GM18868 (cell line): ENCODE results near the gene STOML1.

ENCODE experiments used
- ATAC-seq: cut with Tn5 transposase; IDR thresholded peaks from one replicate; pipeline ENCODE4 v1.9.1; 2021; ENCODE audit warnings: mild to moderate bottlenecking, moderate library complexity; ENCODE audit not compliant: unreplicated experiment

STOML1 gene, protein sequence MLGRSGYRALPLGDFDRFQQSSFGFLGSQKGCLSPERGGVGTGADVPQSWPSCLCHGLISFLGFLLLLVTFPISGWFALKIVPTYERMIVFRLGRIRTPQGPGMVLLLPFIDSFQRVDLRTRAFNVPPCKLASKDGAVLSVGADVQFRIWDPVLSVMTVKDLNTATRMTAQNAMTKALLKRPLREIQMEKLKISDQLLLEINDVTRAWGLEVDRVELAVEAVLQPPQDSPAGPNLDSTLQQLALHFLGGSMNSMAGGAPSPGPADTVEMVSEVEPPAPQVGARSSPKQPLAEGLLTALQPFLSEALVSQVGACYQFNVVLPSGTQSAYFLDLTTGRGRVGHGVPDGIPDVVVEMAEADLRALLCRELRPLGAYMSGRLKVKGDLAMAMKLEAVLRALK

DNA sequence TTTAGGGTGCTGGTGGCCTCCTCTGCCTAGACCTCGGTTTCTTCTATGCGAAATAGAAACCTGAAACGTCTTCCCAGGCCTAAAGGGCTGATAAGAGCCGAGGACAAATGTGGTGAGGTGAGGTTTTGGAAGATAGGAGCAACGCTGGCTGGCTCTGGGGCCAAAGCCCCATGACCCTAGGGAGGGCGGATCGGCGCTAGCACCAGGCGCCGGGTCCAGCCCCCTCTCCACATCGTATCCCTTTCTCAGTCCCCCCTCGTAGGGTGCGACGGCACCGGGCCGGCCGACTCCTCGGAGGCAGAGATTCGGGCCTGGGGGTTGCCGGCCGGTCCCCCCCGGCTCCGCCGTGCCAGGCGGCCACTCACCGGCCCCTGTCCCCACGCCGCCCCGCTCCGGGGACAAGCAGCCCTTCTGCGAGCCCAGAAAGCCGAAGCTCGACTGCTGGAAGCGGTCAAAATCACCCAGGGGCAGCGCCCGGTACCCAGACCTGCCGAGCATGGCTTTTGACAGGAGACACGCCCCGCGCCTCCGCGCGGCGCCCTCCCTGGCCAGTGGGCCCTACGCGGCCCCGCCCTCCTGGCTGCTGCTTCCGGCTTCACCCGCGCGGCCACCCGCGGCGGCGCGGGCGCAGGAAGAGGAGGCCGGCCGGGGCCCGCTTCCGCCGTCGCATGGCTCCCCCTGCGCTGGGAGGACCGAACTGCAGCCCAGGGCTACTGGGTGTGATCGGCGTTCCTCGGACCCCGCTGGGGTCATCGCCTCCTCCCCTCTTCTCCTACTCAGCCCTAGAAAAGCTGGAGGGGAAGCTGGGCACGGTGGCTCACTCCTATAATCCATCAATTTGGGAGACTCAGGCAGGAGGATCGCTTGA, at the start of gene STOML1:
STOML1 (minus strand) TSS at position 570 of the 868 bp plus-strand sequence; CDS start at position 498, 72 bp downstream.
- ATAC-seq, result peak; percentile 59

DNA sequence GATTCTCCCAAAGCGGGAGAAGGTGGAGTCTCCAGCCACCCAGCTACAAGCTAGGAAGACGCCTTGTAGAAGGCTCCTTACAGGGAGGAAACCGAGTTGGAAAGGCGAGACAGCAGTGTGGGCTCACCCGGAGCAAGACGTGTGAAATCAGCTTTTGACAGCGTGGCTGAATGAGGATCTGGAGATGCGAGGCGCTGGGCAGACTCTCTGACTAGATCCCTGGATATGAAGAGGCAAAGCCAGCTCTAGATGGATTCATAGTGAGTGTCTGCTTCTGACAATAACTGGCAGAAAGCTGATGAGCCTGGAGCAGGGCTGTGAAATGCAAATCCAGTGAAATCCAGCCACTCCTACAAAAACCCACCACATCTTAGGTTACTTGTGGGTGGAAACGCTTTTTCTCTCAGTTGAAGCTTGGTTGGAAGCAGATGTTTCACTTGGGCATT, 49.2 kb upstream of the STOML1 start:
- no peak for ATAC-seq

DNA sequence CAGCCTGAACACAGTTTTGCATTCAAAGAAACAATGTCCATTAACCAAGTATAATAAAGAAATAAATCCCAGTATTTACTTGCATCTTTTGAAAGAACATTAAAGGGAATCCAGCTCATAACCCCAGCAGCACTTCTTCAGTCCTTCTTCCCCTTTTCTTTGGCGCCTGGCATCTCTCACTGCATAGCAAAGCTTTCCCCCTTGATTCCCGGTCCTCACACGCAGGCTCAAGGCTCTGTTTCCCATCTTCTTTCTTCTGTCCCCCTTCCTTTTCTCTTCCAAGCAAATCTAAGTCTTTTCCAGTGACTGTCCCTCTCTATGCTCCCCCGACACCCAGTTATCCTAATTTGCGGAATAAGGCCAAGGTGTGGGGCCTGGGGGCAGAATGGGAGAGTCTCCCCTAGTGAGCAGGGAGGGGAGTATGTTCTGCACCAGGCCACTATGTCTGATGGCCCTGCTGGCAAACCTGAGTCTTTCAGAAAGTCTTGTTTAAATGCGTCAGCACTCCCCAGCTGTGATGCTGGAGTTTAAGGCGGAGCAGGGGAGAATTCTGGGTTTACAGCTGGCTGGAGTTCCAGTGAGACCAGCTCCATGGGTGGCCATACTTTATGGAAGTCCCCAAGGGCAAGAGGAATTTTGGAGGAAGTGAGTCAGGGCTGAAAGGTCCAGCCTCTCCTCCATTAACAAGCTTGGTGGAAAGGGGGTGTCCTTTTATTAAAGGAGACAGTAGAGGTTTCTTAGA, 48.2 kb upstream of the STOML1 start:
- no peak for ATAC-seq

DNA sequence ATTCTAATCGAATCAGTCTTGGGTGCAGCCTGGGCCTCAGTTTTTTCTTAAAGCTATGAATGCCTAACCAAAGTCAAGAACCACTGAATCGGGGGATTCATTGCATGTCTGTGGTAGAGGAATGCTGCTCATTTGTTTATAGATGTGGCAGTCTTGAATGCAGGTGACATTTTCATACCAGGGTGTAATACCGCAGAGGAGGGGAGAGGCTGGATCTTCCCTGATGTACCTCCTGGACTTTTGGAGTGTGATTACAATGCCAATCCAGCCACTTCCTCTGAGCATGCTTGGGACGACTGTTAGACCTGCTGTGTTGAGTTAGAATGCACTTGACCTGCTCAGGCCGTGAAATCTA, 47.5 kb upstream of the STOML1 start:
- ATAC-seq, result no peak

DNA sequence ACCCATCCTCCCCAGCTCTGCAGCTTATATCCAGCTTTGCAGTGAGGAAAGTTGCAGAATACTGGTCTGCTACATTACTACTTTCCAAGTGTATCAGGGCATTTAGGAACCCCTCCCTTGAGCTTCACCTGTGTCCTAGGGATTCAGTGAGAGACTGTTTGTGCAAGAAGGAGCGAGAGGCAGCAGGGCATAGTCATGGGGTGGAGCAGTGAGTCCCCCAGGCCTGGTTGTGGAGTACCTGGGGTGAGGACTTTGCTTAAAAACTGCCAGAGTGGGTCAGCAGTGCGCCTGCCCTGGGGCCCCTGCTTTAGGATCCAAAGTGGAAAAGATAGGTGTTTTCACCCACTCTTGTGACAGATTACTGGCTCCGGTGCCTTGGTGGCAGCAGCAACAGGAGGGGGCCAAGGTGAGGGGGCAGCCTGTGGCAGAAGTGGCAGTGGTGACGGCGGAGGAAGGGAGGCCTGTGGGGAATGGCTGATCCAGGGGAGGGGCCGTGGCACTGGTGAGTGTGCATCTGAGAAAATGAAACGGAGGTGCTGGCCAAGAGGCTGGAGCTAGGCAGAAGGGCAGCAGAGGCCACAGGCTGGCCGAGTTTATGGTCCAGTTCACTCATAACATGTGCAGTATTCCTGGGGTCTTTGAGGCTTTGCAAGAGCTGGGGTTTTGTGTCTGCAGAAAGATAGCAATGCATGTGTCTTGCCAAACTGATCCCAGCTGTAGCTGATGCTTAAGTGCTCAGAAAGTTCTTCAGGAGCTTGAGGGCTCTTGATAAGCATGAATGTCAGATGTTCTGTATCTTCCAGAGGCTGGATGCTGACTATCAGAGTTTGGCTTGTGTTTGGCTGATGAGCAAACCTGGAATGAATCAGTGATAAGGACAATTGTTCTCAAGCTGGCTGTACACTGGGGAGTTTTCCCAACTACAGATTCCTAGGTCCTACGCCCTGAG, 46.9 kb upstream of the STOML1 start:
- ATAC-seq, result no peak

DNA sequence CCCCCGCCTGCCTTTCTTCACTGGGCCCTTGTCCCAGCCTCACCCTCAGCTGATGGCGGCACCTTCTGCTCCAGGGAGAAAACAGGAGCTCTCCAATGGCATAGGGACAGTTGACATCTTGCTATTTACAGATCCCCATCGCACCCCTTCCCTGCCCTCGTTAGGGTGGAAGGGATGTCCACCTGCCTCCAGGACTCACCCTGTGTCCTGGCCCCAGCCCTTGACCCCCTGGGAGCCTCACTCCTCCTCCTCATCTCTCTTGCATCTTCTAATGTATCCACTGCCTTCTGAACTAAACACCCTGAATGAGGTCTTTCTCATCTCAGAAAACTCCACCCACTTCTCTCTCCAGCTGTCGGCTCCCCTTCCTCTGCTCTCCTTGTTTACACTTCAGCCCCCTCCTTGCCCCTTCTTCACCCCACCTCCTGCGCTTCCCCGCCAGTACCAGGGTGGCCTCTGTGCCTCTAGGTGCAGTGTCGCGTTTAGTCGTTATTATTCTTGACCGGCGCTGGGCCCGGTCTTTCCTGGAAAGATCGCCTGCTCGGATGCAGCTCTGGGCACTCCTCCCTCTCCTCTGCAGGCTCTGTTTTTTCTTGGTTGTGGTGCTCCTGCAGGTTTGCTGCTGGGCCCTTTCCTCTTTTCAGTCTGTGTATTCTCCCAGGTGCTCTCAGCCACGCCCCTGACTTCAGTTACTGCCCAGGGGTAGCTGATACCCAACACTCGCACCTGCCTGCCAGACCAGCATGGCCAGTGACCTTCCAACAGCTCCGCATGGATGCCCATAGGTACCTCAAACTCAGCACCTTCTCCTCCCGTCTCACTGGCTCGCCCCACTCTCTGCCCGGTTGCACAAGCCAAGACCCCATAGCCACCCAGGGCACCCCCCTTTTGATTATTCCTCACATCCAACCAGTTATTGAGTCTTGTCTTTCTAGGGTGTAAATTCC, 45.3 kb upstream of the STOML1 start:
- ATAC-seq, result no peak

DNA sequence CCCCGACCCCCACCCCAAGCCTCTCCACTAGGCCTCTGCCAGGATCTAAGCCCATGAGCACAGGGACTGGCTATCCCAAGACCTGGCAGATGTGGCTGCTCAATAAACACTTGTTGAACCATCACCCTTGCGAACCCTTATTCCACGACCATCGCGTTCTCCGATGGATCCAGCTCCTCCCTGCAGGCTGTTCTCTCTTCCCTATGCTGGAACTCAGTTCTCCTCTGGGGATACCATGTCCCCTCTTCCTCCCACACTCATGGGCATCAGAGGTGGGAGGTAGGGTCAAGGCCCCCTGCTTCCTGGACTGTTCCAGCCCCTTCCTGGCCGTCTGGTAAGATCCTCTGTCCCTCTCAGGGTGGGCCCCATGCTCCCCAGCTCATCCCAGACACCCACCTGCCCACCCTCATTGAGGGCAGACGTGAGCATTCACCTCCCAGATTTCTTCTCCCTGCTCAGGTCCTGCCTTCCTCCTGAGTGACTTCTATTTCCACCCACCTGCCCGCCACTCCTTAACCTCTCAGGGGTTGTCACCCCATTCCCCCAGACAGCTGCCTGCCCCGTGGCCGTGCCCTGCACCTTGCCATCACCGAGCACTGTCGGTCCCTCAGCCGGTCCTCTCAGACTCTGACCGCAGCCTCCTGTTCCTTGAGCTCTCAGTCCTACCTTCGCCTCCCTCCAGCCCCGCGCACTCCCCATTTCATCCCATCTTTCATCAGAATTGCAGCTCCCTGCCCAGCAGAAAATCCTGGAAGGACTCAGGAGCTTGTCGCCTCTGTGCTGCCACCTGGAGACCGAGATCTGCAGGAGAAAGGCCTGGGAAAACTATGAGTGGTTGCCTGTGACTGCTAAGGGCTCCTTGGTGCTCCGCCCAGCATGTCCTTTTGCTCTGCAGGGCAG, 44.4 kb upstream of the STOML1 start:
- ATAC-seq, result no peak

DNA sequence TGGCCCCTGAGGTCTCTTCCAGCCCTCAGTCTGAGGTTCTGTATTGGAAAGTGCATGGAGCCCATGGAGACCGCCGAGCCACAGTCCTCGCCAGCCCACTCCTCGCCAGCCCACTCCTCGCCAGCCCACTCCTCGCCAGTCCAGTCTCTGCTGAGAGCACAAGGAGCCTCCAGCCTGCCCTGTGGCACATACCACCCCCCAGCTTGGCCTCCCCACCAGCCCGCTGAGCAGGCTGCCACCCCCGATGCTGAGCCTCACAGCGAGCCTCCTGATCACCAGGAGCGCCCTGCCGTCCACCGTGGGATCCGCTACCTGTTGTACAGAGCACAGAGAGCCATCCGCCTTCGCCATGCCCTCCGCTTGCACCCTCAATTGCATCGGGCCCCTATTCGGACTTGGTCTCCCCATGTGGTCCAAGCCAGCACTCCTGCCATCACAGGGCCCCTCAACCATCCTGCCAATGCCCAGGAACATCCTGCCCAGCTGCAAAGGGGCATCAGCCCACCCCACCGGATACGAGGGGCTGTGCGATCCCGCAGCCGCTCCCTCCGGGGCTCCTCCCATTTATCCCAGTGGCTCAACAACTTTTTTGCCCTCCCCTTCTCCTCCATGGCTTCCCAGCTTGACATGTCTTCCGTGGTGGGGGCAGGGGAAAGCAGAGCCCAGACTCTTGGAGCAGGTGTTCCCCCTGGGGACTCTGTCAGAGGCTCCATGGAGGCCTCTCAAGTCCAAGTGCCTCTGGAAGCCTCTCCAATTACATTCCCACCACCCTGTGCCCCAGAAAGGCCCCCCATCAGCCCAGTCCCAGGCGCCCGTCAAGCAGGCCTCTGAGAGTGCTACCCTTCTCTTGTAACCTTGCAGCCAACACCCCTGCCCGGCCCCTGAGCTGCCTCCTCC, 43.3 kb upstream of the STOML1 start:
- no peak for ATAC-seq

DNA sequence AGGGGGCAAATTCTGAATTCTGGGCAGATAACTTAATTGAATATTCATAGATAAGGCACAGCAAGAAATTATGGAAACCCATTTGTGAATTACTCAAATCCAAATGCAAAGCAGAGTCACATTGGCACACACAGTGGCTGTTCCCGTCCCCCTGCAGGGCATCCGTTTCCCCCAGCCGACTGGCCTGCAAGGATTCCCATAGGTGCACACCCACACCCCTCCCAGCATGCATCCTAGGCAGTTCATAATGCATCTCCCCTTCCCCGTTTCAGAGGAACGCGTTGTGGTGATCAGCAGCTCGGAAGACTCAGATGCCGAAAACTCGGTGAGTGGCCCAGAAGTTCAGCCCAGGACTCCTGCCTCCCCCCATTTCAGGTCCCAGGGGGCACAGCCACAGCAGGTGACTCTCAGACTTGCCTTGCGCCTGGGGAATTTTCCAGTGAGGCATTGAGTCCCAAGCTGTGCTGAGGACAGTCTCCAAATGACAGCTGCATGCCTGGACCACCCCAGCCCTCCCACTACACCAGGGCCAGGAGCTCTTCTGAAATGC, 42.2 kb upstream of the STOML1 start:
- ATAC-seq, result no peak

DNA sequence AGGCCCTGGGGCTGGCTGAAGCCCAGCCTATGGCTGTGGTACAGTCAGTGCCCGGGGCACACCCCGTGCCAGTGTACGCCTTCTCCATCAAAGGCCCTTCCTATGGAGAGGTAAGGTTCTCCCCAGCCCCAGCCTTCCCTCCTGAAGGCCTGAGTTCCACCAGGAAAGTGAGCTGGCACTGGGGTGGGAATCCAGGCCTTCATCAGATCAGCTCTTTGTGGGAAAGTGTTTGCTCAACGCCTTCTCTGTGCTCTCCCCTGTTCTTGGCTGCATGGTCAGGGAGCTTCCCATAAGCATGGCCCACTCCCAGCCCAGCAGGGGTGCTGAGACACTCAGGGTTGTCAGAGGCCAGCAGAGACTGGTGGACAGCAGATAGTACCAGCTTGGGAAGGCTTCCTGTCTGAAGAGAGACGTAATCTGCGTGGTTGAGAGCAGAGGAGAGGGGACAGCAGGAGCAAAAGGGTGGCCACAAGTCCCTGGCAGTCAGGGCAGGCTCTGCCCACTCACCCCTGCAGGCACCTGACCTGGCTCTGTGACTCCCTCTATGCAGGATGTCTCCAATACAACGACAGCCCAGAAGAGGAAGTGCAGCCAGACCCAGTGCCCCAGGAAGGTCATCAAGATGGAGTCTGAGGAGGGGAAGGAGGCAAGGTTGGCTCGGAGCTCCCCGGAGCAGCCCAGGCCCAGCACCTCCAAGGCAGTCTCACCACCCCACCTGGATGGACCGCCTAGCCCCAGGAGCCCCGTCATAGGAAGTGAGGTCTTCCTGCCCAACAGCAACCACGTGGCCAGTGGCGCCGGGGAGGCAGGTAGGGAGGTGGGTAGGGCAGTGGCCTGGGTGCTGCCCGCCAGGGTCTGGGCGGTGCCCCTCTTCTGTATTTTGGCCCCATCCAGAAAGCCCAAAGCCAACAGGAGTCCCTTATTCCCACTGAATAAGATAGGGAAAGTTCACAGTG, 40.8 kb upstream of the STOML1 start:
- no peak for ATAC-seq

DNA sequence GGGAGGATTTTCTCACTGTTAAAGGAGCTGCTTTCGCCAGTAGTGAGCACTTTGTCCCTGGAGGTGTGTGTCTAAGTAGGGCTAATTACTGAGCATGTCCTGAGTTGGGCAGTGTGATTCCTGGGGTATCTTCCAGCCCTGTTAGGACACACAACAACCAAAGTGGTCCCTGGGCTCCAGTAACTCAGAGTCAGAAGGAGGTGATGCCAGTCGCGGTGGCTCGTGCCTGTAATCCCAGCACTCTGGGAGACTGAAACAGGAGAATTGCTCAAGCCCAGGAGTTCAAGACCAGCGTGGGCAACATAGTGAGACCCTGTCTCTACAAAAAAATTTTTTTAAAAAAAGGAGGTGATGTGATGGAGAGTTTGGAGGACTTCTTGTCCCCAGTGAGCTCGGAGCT, 40.0 kb upstream of the STOML1 start:
- ATAC-seq, result no peak

DNA sequence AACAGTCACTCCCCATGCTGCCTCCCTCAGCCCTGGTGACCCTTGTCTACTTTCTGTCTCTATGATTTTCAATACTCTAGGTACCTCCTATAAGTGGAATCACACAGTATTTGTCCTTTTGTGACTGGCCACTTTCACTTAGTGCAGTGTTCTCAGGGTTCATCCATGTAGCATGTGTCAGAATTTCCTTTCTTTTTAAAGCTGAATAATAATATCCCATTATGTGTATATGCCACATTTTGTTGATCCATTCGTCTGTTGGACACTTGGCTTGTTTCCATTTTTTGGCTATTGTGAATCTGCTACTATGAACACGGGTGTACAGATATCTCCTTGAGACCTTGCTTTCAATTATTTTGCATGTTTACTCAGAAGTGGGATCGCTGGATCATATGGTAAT, 36.6 kb upstream of the STOML1 start:
- ATAC-seq, result no peak

DNA sequence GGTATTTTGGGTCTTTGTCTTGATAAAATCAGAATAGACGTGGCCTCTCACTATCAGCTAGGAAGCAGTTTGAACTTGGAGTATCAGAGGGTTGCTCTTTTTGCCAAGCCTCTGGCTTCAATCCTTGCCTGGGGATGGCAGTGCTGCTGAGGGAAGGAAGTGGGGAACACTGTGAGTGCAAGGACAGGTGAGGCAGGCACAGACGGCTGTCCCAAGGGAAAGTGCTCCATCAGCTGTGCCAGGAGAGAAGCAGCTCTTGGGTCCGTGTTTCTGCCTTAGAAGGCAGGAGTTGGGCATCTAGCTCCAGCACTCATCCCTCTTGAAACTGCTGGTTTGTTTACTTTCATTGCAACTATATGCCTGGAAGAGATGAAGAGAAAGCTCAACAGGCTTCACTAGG, 35.6 kb upstream of the STOML1 start:
- ATAC-seq, result no peak

DNA sequence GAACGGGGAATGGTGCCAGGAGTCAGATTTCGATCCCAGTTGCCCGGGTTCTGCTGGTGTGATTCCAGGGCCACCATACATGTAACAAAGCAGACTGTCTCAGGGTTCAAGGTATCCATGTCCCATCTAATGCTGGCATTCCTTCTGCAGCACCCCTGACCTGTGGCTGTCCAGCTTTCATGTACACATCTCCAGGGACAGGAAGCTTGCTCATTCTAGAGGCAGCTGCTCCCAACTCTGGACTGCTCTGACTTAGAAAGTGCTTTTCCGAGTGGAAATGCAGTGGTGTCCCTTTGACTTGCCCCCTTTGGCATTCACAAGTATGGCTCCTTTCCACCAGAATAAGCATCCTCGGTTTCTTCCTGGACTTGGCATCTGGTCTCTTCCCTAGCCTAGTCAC, 33.3 kb upstream of the STOML1 start:
- no peak for ATAC-seq

DNA sequence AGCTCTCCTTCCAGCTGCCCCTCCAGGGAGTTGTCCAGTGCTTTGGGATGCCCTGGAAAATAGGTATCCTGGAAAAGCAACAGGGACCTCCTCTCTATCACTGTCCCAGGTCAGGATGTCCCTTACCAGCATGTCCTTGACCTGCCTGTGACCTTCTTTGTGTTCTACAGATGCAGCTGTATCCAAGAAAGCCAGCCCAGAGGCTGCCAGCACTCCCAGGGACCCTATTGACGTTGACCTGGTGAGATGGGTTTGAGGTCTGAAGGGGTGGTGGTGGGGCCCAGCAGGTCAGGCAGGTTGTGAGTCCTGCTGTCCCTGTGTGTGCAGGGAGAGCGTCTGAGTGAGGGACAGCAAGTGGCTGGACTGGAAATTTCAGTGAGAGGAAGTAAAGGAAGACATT, 32.6 kb upstream of the STOML1 start:
- no peak for ATAC-seq
